GM21447 (cell line): ENCODE results near the gene ALDH3B2.
"Not testable (repeated sequence)": the region's sequence is repeated elsewhere in the genome, so short reads cannot be mapped to it uniquely, and the experiment has no call there.

Experiments used
- ATAC-seq: cut with Tn5 transposase; IDR thresholded peaks from one replicate; pipeline ENCODE4 v1.9.1; 2021; ENCODE audit not compliant: unreplicated experiment

The ALDH3B2 gene

DNA sequence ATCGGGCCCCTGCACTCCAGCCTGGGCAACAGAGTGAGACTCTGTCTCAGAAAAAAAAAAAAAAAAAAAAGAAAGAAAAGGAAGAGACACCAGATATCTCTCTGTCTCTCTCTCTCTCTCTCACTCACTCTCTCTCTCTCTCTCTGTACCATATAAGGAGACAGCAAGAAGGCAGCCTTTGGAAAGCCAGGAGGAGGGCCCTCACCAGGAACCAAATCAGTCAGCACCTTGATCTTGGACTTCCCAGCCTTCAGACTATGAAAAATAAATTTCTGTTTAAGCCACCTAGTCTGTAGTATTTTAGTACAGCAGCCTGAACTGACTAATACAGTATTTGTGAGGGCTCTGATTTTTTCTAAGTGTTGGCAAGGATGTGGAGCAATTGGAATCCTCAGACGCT, 13.6 kb upstream of the ALDH3B2 start:
- no peak for ATAC-seq

DNA sequence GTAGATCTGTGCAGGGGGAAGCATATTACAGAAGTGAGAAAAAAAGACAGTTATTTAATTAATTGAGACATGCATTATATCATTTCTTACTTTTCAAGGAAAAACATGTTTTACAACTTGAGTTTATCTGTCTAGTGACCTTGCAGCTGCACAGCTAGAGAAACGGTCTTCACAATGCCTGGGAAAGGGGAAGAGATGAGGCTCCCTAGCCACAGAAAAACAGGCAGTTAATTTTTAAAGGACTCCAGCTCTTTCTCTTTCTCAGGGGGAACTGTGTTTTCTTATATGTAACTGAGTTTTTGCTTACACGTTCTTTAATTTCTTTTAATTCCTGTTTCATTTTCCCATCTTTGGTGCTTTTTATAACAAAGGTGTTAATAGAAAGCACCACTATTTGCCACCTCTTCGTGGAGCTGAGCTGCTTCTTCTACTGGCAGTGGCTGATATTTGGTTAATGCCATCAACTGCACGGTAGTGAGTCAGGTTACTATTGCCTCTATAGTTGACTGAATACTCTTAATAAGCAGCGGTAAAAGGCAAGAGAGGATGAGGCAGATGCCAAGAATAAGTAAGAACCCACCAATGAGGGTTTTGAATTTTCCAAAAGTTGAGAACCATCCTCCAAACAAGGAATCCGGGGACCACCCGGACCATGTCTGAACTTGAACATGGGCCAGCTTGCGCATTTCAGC, 11.4 kb upstream of the ALDH3B2 start:
- ATAC-seq, result not testable (repeated sequence)

DNA sequence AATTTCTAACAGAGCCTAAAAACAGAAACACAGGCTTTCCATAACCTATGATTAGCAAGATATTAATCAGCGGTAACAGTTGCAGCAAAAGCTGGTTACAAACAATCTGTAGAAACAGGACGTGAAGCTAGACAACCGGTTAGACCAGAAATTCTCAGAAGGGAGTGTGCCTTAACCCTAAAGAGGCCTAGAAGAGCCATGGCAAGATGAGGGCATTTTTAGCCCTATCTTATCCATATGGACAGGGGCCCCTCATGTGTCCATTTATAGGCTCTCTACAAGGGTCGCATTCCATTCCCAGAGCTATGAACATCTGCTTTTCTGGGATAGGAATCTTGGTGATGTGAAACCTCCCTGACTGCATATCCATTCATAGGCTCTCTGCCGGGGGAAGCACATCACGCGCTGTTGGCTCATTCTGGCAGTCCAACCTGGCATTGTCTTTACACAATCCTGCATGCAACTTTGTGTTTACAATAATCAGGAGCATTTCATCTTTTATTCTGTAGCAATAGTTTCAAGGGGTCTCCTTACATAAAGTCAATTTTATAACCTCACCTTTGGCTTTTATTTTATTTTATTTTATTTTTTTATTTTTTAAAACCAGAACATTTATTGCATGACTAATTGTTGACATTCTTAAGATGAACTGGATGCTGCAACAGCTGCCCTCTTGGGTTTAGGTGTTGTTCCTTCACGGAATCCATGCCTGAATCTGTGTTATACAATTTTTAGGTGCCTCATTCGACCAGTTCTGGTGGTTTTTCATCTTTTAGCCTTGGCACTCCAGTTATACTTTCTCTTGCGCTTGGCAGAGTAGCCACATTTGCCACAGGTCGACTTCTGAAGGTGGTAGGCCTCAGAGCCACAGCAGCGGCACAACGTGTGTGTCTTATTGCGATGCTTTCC, 8.0 kb upstream of the ALDH3B2 start:
- ATAC-seq, result not testable (repeated sequence)

DNA sequence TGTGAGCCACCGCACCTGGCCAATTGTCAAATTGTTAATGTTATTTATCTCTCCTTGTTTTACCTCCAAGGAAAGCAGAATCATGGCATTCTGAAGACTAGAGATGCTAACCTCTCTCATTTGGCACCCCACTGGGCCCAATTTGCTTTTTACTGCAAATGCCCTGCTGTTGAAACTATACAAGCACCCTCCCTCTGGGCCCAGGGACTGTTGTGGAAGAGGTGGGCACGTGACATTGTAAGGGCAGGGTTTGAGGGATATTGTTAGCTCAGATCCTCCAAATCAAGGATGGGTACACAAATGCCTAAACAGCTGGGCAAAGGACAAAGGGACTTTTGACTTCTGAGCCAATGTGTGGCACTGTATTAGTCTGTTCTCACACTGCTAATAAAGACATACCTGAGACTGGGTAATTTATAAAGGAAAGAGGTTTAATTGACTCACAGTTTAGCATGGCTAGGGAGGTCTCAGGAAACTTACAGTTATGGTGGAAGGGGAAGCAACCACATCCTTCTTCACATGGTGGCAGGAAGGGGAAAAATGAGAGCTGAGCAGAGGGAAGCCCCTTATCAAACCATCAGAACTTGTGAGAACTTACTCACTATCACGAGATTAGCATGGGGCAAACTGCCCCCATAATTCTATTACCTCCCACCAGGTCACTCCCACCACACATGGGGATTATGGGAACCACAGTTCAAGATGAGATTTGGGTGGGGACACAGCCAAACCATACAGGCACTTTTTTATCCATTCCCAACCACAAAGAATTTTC, 6.5 kb upstream of the ALDH3B2 start:
- no peak for ATAC-seq

DNA sequence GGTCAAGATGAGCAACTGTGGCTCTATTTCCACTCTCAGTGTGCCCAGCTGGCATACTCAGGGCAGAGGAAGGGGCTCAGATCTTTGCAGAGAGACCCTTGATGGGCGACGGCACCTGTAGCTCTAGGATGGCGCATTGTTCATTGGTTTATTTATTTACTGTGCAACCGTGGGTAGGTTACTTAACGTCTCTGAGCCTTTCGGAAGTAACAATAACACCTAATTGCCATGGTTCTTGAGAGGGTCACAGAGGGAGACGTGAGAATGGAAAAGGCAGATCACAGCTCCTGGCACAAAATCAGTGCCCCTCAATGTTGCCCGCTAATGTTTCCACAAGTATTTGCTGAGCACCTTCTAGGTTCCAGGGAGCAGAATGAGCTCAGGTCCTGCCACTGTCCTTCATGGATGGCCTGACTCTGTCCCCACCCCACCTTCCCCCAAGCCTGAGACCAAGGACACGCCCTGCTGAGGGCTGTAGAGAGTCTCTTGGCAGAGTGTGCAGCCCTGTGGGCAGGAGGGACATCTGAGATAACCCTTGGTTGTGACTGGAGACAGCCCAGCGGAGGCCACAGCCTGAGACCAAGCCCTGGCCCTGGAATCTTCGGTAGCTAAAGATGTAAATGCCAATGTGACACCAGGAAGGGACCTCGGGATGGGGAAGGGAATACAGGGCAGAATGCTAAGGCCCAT, 780 bp upstream of the ALDH3B2 start:
- ATAC-seq, result no peak

DNA sequence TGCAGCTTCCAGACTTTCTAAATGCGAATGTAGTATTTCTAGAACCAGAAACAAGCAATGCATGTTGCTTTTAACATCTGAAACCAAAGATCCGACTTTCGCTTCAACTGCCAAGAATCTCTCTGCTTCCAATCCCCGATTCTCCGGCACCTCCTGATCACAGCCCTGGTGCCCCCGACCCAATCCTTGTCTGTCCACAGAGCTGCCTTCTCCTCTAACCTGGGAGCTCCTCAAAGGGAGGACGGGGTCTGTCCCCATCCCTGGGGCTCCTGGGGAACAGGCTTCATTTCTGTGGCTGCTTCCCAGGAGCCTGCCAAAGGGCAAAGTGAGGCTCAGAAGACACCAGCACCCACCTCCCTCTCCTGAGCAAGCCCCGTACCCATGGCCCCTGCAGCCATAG, 521 bp downstream of the ALDH3B2 start:
- no peak for ATAC-seq

DNA sequence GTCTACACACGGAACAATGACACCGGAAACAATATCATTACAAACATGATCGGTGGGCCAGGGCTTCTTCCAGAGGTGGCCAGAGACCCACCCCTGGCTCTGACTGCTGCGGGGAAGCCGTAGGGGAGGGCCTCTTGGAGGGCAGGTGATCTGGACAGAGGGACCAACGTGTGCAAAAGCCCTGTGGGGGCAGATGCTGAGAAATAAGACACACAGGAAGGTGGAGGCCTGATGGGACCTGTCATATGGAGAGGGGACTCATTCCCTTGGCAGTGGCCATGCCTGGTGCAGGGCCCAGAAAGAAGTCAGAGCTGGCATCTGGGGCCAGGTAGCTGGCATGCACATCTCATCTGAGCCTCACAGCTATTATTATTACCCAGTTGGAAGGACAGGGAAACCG, 1.1 kb downstream of the ALDH3B2 start:
- ATAC-seq, result no peak

DNA sequence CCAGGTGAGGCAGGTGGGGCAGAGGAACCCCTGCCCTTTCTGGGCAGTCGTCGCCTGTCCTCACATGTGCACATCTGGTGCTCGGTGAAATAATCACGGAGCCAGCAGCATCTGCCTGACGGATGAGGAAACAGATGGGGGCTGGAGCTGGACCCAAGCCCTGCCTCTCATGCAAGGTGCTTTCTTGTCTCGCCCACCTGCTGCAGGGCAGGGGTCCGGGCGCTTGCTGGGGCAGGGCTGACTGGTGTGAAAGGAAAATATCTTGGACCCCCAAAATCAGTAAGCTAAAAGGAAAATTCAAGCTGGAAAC, 3.3 kb downstream of the ALDH3B2 start:
- ATAC-seq, result no peak

DNA sequence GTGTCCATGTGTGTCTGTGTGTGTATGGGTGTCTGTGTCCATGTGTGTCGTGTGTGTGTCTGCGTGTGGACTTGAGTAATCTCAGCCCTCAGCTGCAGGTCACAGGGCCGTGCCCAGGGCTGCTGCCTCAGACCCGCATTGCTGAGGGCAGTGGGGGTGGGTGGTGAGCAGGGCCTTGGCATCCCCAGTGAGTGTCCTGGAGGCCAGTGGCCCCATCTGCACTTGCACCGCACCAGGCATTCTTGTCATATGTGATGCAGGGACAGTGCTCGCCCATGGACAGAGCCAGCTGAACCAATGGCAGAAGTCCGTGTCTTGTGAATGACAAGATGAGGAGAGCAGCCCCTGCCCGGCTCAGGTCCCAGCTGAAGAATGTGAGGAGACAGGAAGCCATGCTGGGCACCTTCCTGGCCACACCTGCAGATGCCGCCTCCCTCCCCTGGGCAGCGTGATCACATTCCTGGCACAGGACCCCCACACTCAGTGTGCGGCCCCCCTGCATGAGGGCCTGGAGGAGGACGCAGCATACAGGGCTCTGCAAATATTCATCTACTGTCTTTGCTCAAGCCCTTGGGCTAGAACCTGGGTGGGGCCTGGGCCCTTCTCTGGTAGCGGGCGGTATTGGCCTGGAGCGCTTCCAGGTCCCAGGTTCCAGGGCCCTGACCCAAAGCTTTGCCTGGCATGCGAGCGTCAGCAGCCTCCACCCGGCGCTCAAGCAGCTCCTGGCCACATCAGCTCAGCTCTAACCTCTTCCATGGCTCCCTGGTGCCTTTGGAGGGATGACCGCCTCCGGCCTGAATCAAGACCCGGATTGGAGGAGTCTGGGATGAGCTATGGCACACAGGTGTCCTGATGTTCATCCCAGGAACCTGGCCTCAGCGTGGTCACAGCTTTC, 3.9 kb downstream of the ALDH3B2 start:
- no peak for ATAC-seq

DNA sequence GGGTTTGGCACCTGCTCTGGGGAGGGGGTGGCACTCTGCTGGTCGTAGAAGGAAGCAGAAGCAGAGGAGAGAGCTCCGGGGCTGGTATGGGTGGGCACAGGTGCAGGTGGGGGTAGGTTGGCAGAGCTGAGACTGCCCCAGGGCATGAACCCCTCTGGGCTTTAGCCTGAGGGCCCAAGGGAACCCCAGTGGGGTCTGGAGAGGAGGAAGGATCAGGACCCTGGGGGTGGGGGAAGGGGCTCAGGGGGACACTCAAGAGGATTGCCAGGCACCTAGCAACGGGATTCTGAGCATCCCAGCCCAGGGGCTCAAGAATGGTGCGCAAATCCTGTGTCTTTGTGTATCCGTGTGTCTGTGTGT, 6.3 kb downstream of the ALDH3B2 start:
- ATAC-seq, result no peak

DNA sequence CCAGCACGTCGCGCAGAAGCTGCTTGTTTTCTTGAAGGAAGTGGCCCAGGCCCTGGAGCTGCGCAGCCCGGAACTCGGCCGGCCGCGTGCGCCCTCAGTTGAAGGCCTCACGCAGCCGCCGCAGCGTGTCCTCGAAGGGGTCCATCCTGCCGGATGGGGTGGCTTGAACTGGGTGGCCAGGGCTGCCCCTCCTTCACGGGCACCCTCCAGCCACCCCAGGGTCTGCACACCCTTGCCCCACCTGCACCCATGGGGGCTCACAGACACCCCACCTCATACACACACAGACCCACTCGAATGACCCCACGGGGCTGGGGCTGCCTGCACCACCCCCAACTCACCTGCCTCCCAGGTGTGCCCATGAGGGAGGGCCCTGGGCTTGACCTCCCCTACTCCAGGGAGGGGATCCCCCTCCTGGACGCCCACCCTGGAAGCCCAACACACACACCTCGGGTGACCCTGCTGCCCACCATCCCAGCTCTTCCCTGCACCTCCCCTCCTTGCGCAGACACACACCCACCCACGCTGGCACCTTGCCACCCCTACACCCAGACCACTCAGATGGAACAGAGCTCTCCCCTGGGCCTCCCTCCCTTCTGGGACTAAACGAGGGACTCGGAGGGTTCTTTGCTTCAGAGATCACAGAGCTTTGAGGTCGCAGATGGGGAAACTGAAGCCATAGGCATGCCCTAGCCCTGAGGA, 6.8 kb downstream of the ALDH3B2 start:
- ATAC-seq, result no peak

DNA sequence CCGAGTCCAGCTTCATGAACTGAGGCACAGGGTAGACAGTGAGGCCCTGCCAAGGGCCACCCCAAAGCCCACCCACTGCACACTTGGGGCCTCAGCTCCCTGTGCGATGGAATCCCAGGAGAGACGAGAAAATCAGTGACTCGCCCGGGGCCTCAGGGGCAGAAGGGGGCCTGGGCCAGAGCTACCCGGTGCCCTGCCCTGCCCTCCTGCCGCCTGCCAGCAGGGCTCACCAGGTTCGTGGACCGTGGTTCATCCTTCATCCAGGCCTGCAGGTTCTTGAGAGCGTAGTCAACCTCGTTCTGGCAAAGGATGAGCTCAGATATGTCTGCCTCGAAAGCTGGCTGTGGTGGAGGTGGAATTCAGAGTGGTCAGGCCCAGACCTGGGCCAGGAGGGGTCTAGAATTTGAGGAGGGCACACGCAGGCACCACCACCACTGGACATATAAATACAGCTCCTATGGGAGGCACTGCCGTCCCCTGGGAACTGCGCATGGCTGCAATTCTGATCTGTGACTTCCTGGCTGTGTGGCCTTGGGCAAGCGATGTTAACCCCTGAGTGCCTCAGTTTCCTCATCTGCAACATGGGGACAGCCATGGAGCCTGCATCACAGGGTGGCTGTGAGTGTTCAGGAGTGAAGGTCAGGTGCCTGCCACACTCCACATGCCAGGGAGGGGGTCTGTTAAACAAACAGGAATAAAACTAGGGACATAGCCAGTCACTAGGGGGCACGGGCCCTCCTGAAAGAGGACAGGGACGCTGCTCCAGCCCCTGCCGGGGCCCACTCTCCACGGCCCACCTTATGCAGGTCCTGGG, 7.5 kb downstream of the ALDH3B2 start:
- ATAC-seq, result no peak

DNA sequence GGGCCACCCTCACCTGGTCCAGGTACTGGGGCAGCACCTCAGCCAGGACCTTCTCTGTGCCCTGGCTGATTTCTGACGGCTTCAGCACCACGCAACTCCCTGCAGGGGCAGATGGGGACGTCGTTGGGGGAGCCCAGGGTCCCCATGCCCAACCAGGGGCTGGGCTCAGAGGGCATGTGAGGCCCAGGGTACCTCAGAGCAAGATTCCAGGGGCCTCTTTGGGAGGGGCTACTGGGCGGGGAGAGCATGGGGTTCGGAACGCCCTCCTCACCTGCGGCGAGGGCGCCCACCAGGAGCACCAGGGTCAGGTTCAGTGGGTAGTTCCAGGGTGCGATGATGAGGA, 8.1 kb downstream of the ALDH3B2 start:
- ATAC-seq, result no peak

DNA sequence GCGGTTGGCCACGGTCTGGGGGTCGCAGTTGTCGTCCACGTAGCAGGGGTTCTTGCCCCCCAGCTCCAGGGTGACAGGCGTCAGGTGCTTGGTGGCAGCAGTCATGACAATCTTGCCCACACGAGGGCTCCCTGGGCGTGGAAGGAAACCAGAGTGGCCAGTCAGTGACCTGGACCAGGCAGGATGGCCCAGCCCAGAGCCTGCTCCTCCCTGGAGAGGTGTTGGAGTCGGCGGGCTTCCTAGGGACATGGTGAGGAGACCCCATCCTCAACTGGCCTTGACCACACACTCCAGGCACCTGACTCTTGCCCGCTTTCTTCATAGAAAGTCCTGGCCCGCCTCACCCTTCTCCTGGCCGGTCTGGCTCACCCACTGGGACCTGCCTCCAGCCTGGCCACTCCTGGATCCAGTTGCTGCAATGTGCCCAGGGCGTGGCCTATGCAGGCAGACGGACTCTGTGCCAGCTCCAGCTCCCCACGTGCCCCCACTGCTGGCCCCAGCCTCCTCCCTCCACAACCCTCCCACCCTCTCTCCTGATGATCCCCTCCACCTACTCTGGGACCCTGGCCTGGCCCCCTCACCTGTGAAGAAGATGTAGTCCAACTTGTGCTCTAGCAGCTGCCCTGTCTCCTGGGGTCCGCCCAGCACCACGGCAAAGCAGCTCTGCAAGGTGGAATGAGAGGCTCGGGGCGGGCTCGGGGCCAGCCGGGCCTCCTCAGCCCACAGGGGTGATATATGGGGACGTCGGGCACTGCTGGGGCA, 8.7 kb downstream of the ALDH3B2 start:
- ATAC-seq, result no peak

DNA sequence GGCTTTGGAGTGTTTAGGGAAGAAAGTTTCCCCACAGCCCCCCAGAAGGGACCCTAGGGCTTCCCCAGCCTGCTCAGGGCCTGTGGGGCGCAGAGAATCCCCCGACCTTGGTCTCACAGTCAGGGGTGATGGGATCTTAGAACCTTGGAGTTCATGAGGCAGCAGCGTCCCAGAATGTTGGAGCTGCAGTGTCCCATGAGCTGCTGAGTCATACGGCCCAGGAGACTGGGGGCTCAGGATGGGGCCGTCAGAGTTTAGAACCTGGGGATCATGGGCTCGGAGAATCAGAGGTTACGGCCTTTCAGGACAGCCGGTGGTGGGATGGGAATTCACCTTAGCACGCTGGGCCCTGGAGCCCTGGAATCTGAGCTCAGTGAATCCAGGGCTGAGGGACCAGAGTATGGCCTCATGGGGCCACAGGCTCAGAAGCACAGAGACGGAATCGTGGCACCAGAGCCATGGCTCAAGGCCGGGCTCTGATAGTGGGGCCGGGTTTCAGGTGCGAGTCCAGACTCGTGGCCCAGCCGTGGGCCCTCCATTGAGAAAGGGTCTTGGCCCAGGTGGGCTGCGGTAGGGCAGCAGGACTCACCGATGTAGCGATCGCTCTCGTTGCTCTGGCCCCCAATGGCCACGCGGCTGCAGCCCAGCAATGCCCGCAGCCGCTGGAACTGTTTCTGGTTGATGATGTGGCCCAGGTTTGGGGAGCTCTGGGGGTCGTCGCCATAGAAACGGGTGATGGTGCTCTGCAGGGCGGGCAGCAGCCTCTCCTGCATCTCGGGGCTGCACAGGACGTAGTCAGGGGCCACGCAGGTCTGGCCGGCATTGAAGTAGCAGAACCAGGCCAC, 9.5 kb downstream of the ALDH3B2 start:
- no peak for ATAC-seq

DNA sequence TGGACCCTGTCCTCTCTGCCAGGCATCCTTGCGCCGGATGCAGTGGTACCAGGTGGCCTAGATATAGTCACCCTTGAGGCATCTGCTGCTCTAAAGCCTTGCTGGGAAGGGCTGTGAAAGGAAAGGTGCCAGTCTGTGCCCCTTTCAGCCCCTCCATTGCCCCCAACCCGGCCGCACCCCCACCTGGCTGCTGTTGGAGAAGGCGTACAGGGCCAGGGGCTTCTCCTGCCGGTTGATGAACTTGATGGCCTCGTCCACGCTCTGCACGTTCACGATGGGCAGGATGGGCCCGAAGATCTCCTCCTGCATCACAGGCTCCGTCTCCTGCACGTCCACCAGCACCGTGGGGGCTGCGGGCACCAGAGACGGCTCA, 10.2 kb downstream of the ALDH3B2 start:
- ATAC-seq, result no peak

DNA sequence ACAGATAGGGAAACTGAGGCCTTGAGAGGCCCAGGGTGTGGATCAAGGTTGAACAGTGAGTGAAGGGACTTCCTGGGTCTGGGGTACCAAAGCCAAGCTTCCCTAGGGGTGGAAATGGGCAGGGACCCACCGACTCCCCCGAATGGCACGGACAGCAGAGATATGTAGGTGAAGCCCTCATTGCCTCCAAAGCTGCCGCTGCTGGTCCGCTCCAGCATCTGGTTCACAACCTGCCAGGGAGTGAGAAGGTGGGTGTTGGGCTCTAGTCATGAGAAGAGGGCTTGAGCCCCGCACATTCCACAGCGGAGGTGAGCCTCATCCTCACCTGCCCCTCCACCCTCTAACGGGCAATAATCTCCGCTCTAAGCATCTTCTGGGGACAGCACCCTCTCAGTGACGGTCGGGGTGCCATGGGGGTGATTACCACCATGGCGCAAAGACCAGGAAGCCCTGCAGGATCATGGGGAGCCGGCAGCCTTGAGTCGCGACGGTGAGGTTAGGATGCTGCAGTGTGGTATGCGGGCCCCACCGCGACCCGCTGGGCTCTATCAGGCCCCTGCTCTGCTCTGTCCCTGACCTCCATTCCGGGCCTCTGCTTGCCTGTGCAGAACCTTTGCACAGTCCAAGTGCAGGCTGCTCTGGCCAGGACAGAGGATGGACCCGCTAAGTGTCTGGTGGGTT, 10.8 kb downstream of the ALDH3B2 start:
- ATAC-seq, result no peak
